HFFc6 (cell line): ENCODE measurements around the gene PAK6. TPM values are rescaled to one million over a fixed set of nuclear protein-coding genes. Genes with fewer than 3 reads are reported as not detected.
A peak's percentile ranks its signal among the peaks of the same experiment; 100 is the strongest.

Source experiments
- DNase-seq: peaks from one replicate; pipeline ENCODE4 v3.0.0-alpha.2; 2018
- H3K27ac Mint-ChIP-seq: 2 replicates; pipeline ENCODE4 v1.8.0; 2020; ENCODE audit warnings: mild to moderate bottlenecking, mixed read lengths
- H3K27me3 Mint-ChIP-seq: 2 replicates; pipeline ENCODE4 v1.8.0; 2021; ENCODE audit warnings: mild to moderate bottlenecking, moderate library complexity, mixed read lengths; ENCODE audit not compliant: insufficient read depth
- H3K36me3 Mint-ChIP-seq: 2 replicates; pipeline ENCODE4 v1.8.0; 2021; ENCODE audit warnings: low read depth, mixed read lengths
- H3K4me1 Mint-ChIP-seq: 2 replicates; pipeline ENCODE4 v1.8.0; 2020; ENCODE audit warnings: low read depth, mixed read lengths
- H3K4me3 Mint-ChIP-seq: 2 replicates; pipeline ENCODE4 v1.8.0; 2020; ENCODE audit warnings: mild to moderate bottlenecking, moderate library complexity, mixed read lengths
- H3K9me3 Mint-ChIP-seq: 2 replicates; pipeline ENCODE4 v1.8.0; 2020; ENCODE audit warnings: mild to moderate bottlenecking, mixed read lengths
- CTCF ChIP-seq: fragments of 200-600 bp; sonication (generic); IDR thresholded peaks from 2 replicates; pipeline ENCODE4 v1.5.0; 2021; ENCODE audit warnings: antibody characterized with exemption, mild to moderate bottlenecking
- total RNA-seq, 6 experiments: library from RNA; stranded (reverse); fragmentation: NEBNext Ultra II Directional; extraction: Animal tissue kit (Norgen Biotek cat#: 25700); gene quantifications; 2 replicates in 1 of 6; 3 replicates in 5 of 6; pipeline ENCODE4 v1.2.3, GENCODE V29; 2021

The PAK6 gene
- total RNA-seq, 6 experiments from 2014 or later: not detected

GRCh38 chr15:40266828-40267304 is 28.0 kb downstream of the PAK6 start:
- peaks cover 9% of the 10 kb centered on the region for H3K27me3 Mint-ChIP-seq
- no peak for TF ChIP-seq CTCF
- no peak overlapping the region for H3K4me3 Mint-ChIP-seq
- DNase-seq: peak; percentile 90
- peak overlapping the region; percentile 86 for H3K27ac Mint-ChIP-seq
- peaks cover 24% of the 10 kb centered on the region for H3K4me1 Mint-ChIP-seq
- H3K36me3 Mint-ChIP-seq: no peaks in the 10 kb centered on the region
- no peaks in the 10 kb centered on the region for H3K9me3 Mint-ChIP-seq

- Mint-ChIP-seq H3K9me3 (no peaks in the 10 kb centered on the region), H3K27me3 (peaks cover 9% of the 10 kb centered on the region), H3K27ac (no peak overlapping the region), H3K4me3 (no peak overlapping the region), H3K36me3 (no peaks in the 10 kb centered on the region), H3K4me1 (peaks cover 20% of the 10 kb centered on the region)
- no peak for TF ChIP-seq CTCF
- DNase-seq: no peak
These were observed 28.8 kb downstream of the PAK6 start for GRCh38 chr15:40267670-40268069.

GRCh38 chr15:40269604-40270003 is 30.7 kb downstream of the PAK6 start:
- H3K27ac Mint-ChIP-seq: no peak overlapping the region

GRCh38 chr15:40270246-40270995 is 31.6 kb downstream of the PAK6 start:
- Mint-ChIP-seq H3K27ac (no peak overlapping the region), H3K9me3 (no peaks in the 10 kb centered on the region), H3K27me3 (peaks cover 9% of the 10 kb centered on the region), H3K4me3 (no peak overlapping the region), H3K36me3 (no peaks in the 10 kb centered on the region), H3K4me1 (peaks cover 10% of the 10 kb centered on the region)
- no peak for TF ChIP-seq CTCF
- no peak for DNase-seq

More at GRCh38 chr15:40269604-40270003, 30.7 kb downstream of the PAK6 start:
- no peak for TF ChIP-seq CTCF
- Mint-ChIP-seq H3K4me1 (peaks cover 10% of the 10 kb centered on the region), H3K36me3 (no peaks in the 10 kb centered on the region), H3K27me3 (peaks cover 9% of the 10 kb centered on the region), H3K9me3 (no peaks in the 10 kb centered on the region), H3K4me3 (no peak overlapping the region)
- no peak for DNase-seq

- no peak overlapping the region for H3K27ac Mint-ChIP-seq
- peaks cover 10% of the 10 kb centered on the region for H3K27me3 Mint-ChIP-seq
- no peak for TF ChIP-seq CTCF
- no peak for DNase-seq
- H3K9me3 Mint-ChIP-seq: no peaks in the 10 kb centered on the region
- H3K4me3 Mint-ChIP-seq: no peak overlapping the region
- H3K4me1 Mint-ChIP-seq: peaks cover 3% of the 10 kb centered on the region
- H3K36me3 Mint-ChIP-seq: no peaks in the 10 kb centered on the region
These were observed 33.0 kb downstream of the PAK6 start for GRCh38 chr15:40271685-40272484.
